ENCODE results near the gene KIF18A. TPM values are rescaled to one million over a fixed set of nuclear protein-coding genes. Genes with fewer than 3 reads are reported as not detected.

Gene KIF18A
- total and polyA plus RNA-seq, 2 of the 8 experiments (the other 6 are each of a cell fraction or from before 2014, with no cell fraction given): 4.0 to 23.3 TPM

GRCh38 chr11:28137366-28137765, 29.4 kb upstream of the KIF18A start:
- H3K4ac ChIP-seq (replicated peaks; ENCODE audit: insufficient read length, low read depth, low read length): no peak overlapping the region
- H2BK120ac ChIP-seq (replicated peaks; ENCODE audit: low read depth, low read length): no peak overlapping the region
- no peak overlapping the region for H3K27ac ChIP-seq (ENCODE audit: low read depth, low read length)
- no peak overlapping the region for H3K14ac ChIP-seq (ENCODE audit: insufficient read length)
- H2BK5ac ChIP-seq (ENCODE audit: low read depth, low read length): no peak overlapping the region
- no peak overlapping the region for H3K18ac ChIP-seq (ENCODE audit: extremely low read depth, low read length)
- H2AFZ ChIP-seq (ENCODE audit: low read length): no peak overlapping the region
- TF ChIP-seq RAD21 (IDR thresholded peaks at IDR 0.05 in 1 of 2, conservative IDR thresholded peaks at IDR 0.05 in 1 of 2; ENCODE audit: low read depth in 2 of 2, low read length in 2 of 2) (no peak), SAP30 (IDR thresholded peaks at IDR 0.05; ENCODE audit: insufficient read depth, insufficient replicate concordance, low read length) (no peak), USF2 (IDR thresholded peaks at IDR 0.05; ENCODE audit: low read length) (no peak)
- DNase-seq (ENCODE audit: low read depth in 1 of 2, low spot score in 2 of 2) (no peak), FAIRE-seq (no peak)
- no peak overlapping the region for H4K5ac ChIP-seq (ENCODE audit: insufficient read length, low read depth, low read length)
- H2AK5ac ChIP-seq (ENCODE audit: low read depth, low read length): no peak overlapping the region
- no peak overlapping the region for H4K91ac ChIP-seq (replicated peaks; ENCODE audit: insufficient read length, low read length)
- H3K79me2 ChIP-seq (ENCODE audit: control insufficient read depth in 1 of 2, insufficient read depth in 2 of 2, low read length in 2 of 2): no peaks in the 10 kb centered on the region
- no peak overlapping the region for H4K8ac ChIP-seq (ENCODE audit: extremely low read depth, insufficient read depth, low read length)
- no peaks in the 10 kb centered on the region for H3K27me3 ChIP-seq (replicated peaks in 1 of 4; ENCODE audit: control insufficient read depth in 3 of 4, extremely low read depth in 1 of 4, insufficient read depth in 3 of 4, low read length in 3 of 4)
- ChIA-PET CTCF (ENCODE audit: partially characterized antibody) (interaction anchor here (0.6 kb wide), 1 partner anchor 487 kb away, joined by 3 read pairs; no protein-coding TSS in a partner anchor), POLR2A (ENCODE audit: partially characterized antibody) (no interaction called here)
- WGBS, 2 experiments (ENCODE audit: extremely low coverage in 1 of 2, insufficient coverage in 1 of 2, insufficient read length in 1 of 2, insufficient replicate concordance in 2 of 2, low coverage in 1 of 2, low lambda C conversion rate in 2 of 2, missing lambda C conversion rate in 1 of 2): 95% methylated on average over 3 of the region's 3 CpGs; no CpG with 5 or more reads in 1 of the 2 experiments
- H3K79me1 ChIP-seq (ENCODE audit: low read depth, low read length): no peaks in the 10 kb centered on the region
- H3K9me3 ChIP-seq (ENCODE audit: insufficient read depth in 2 of 2, low read depth in 1 of 2, low read length in 1 of 2): peaks cover 63 to 68% of the 10 kb centered on the region in 2 experiments
- no peak overlapping the region for H3K56ac ChIP-seq (replicated peaks; ENCODE audit: insufficient read length, low read depth, low read length)
- H2BK15ac ChIP-seq (ENCODE audit: low read length): no peak overlapping the region
- no peak overlapping the region for H3K9ac ChIP-seq (replicated peaks in 1 of 4; ENCODE audit: extremely low read depth in 1 of 4, low read depth in 3 of 4, low read length in 3 of 4)
- no peak overlapping the region for H3K23ac ChIP-seq (ENCODE audit: insufficient read length)
- no peak overlapping the region for H3K4me3 ChIP-seq (ENCODE audit: extremely low read depth in 1 of 4, insufficient read depth in 2 of 4, low read depth in 3 of 4, low read length in 4 of 4)
- no peak overlapping the region for H2BK12ac ChIP-seq (ENCODE audit: low read depth, low read length)
- H3K4me2 ChIP-seq (ENCODE audit: insufficient read depth in 1 of 2, low read depth in 2 of 2, low read length in 2 of 2): no peak overlapping the region
- no peaks in the 10 kb centered on the region for H3K4me1 ChIP-seq (replicated peaks in 1 of 4; ENCODE audit: control insufficient read depth in 3 of 4, insufficient read depth in 4 of 4, low read length in 3 of 4)
- no peaks in the 10 kb centered on the region for H3K23me2 ChIP-seq (ENCODE audit: low read depth, low read length)
- no peaks in the 10 kb centered on the region for H4K20me1 ChIP-seq (replicated peaks in 1 of 2; ENCODE audit: control insufficient read depth in 1 of 2, insufficient read depth in 2 of 2, low read length in 2 of 2)
- H2BK20ac ChIP-seq (ENCODE audit: low read length): no peak overlapping the region
- H3K36me3 ChIP-seq (ENCODE audit: control insufficient read depth in 2 of 4, insufficient read depth in 4 of 4, low read length in 3 of 4): peaks cover 0 to 52% (median 17%) of the 10 kb centered on the region in 4 experiments; a peak in 4 of 8 replicates
